GM19397 (cell line): ENCODE measurements around the gene PPCDC.
A peak's percentile ranks its signal among the peaks of the same experiment; 100 is the strongest.
"Not testable (repeated sequence)": the region's sequence is repeated elsewhere in the genome, so short reads cannot be mapped to it uniquely, and the experiment has no call there.

Experiments
- ATAC-seq: cut with Tn5 transposase; IDR thresholded peaks from one replicate; pipeline ENCODE4 v1.9.1; 2021; ENCODE audit warnings: mild to moderate bottlenecking, moderate library complexity; ENCODE audit not compliant: unreplicated experiment

The PPCDC gene

GRCh38 chr15:75065851-75066509 lies 42.6 kb downstream of the PPCDC start:
- no peak for ATAC-seq

- ATAC-seq, result no peak
Measured at GRCh38 chr15:75067123-75067830, 43.9 kb downstream of the PPCDC start.

- ATAC-seq, result no peak
Measured at GRCh38 chr15:75068748-75069147, 45.4 kb downstream of the PPCDC start.

GRCh38 chr15:75069301-75069925 lies 46.0 kb downstream of the PPCDC start:
- ATAC-seq, result peak; percentile 70

DNA sequence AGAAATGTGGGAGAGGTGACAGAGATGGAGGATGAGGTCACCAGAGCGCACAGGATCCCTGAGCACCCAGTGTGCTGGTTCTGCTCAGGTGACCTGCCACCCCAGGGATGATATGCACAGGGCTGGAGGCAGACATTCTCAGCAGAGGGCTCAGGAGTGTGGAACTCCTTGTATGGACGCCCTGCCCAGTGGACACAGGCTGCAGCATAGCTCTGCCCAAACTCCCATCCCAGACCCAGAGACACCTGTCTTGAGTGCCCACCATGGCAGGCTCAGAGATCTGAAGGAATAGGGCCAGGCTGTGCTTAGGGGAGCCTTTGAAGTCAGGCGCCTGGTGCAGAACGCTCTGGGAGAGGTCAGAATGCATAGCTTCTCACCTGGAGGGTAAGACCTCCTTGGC lies 47.3 kb downstream of the PPCDC start:
- ATAC-seq, result no peak

GRCh38 chr15:75073197-75073596 lies 49.8 kb downstream of the PPCDC start:
- ATAC-seq, result no peak

DNA sequence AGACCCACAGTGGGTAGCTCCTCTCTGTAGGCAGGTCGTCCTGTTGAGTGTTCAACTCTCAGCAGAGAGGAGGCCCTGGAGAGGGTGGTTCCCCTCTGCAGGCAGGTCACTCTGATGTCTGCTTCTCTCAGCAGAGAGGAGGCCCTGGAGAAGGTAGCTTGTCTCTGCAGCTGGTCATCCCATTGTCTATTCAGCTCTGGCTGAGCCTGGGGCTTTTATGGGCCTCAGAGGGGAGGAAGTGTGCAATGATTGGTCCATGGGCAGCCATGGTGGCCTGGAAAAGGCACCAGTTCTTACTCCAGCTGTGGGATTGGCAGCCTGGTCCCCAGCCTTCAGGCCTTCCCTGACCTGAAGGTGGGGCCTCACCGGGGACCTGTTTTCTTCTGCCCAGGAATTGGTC lies 52.9 kb downstream of the PPCDC start:
- ATAC-seq, result no peak

DNA sequence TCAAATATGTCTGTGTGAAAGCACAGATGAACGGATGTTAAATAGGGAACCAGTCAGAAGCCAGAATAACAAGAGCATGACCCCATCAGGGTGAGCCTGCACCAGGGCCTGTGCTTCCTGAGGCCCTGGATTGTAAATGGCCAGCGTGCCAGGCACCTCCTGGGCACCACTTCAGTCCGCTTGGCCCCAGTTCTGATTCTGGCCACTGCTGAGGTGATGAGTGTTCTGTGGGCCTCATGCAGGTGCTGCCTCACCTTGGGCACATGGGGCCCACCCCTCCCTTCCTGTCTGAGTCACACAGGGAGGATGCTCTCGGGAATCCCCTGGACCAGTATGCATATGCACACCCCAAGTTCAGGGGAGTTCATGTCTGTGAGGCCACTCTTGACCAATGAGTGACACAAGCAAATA lies 54.2 kb downstream of the PPCDC start:
- not testable (repeated sequence) for ATAC-seq

DNA sequence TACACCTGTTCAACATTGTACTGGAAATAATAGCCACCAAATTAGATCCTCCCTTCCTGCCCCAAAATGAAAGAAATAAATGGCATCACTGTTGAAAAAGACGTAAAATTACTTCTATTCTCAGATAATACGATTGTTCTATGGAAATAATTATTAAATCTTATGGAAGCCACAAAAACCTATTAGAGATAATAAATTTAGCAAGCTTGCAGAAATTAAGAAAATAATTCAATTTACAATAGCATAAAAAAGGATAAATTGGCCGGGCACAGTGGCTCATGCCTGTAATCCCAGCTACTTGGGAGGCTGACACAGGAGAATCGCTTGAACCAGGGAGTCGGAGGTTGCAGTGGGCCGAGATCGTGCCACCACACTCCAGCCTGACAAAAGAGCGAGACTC lies 57.8 kb downstream of the PPCDC start:
- no peak for ATAC-seq

DNA sequence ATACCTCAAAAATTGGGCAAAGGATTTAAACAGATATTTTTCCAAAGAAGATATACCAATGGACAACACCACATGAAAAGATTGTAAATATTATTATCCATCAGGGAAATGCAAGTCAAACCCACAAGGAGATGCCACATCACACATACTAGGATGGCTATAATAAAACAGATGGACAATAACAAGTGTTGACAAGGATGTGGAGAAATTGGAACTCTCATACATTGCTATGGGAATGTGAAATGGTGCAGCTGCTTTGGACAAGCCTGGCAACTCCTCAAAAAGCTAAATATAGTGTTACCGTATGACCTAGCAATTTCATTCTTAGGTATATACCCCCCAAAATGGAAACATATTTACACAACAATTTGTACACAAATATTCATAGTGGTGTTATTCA lies 59.3 kb downstream of the PPCDC start:
- no peak for ATAC-seq

GRCh38 chr15:75085708-75086107 lies 62.3 kb downstream of the PPCDC start:
- not testable (repeated sequence) for ATAC-seq

DNA sequence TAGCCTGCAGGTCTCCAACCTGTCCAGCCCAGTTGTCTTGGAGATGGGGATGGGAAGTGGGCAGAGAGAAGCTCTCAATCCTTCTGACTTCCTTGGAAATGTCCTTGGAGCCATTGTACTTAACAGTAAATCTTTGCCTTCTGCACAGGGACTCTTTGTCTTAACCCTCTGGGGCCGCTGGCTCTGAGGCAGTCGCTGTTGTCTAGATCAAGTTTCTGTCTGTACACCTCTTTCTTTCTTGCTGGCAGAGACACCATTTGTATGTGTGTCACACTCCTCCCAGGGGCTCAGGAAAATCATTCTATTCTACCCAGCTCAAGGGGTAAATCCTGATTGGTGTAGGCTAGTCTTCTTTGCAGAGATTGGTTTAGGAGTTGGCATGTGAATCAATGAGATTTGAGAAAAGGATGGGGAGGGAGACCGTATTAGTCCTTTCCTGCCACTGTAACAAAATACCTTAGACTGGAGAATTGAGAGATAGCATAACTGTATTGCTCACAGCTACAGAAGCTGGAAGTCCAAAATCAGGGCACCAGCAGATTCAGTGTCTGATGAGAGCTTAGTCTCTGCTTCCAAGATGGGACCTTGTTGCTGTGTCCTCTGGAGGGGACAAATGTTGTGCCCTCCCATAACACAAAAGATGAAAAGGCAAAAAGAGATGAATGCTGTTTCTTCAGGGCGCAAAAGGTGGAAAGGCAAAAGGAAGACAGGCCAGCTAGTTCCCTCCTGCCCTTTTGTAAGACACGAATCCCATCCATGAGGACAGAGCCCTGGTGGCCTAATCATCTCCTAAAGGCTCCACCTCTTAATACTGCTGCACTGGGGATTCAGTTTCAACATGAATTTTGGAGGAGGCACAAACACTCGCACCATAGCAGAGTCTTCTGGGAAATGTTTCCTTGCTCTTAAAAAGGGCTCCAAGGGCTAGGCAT lies 66.3 kb downstream of the PPCDC start:
- no peak for ATAC-seq

- ATAC-seq, result no peak
Measured at GRCh38 chr15:75090388-75090734, 67.0 kb downstream of the PPCDC start.

GRCh38 chr15:75091814-75092213 lies 68.4 kb downstream of the PPCDC start:
- ATAC-seq, result no peak

- ATAC-seq, result peak; percentile 53
Measured at GRCh38 chr15:75094961-75095478, 71.6 kb downstream of the PPCDC start.

DNA sequence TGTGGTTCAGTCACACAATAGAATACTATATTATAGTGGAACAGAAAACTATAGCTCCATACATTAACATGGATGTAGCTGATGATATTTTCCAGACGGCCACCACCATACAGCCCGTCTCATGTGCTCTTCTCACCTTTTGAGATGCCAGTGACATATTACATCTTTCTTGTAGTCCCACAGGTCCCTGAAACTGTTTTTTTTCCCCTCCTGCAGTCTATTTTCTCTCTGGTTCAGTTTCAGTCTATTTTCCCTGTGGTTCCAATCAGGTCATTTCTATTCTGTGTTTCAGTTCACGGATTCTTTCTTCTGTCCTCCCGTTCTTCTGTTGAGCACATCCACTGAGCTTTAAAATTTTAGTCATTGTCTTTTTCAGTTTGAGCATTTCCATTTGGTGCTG lies 72.2 kb downstream of the PPCDC start:
- peak; percentile 35 for ATAC-seq

DNA sequence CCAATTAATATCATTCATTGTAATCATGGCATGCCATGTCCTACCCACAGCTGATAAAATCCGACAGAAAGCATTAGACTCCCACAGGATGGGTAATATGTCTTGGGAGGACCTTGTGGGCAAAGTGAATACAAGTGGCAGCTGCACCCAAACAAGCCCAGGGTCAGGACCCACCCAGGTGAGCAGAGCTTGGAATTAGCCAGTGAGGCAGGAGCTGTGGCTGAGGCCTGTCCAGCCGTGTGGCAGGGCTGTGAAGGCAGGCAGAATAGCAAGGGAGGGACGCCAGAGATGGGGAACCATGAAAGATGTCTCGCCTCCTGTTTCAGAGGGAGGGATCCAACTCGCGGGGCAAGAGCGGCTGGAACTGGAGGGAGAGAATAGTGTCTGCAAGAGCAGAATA lies 74.5 kb downstream of the PPCDC start:
- ATAC-seq, result no peak

DNA sequence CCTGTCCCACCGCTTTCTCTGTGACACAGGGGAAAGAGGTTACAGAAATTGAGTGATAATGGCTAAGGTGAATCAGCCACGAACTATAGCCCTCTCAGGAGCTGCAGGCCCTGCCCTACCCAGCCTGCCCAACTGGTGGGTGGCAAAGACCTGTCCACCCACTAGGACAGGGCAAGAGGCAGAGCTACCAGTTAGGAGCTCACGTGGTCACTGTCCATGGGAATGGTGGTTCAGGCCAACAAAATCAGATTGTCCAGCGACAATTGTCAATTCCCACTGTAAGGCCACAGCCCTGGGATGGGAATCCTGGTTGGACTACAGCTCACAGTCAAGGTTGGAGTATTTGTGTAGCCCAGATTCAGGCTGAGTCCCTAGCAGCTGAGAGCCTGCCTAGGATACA lies 75.0 kb downstream of the PPCDC start:
- ATAC-seq, result no peak
